HG02840 (cell line): ENCODE results near the gene GREB1L.
"Not testable (repeated sequence)": the region's sequence is repeated elsewhere in the genome, so short reads cannot be mapped to it uniquely, and the experiment has no call there.

ENCODE experiments used
- ATAC-seq: cut with Tn5 transposase; IDR thresholded peaks from one replicate; pipeline ENCODE4 v1.9.1; 2021; ENCODE audit warnings: mild to moderate bottlenecking, moderate library complexity, moderate number of reproducible peaks; ENCODE audit not compliant: unreplicated experiment, low FRiP score

Gene GREB1L

DNA sequence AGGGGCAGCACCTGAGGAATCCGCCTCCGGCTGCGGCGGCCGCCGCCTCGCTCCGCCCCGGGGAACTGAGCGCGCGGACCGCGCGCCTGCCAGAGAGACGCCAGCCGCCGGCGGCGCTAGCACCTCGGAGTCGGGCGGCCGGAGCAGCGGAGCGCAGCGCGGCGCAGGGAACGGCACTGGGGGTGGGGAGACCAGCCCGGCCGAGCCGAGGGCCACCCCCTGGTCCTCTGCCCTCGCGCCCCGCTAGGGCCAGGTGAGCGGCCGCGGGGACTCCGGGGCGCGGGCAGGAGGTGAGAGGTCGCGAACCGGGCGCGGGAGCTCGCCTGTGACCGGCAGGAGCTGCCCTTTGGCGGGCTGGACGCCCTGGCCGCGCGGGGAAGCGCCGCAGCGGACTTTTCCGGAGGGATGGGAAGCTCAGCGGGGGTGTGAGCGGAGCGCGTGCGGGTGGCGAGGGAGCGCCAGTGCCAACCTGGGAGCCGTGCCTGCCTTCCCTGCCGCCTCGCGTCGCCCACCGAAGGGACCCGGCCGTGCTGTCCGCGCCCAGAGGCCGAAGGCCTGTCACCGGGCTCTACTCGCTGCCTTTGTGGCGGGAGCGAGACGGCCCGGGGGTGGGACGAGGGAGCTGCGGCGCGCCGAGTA is at the start of gene GREB1L:
Gene GREB1L, plus strand, starts transcription at position 92 of the 639 bp plus-strand sequence. CDS start 141,287 bp downstream, outside the sequence.
- ATAC-seq, result no peak

DNA sequence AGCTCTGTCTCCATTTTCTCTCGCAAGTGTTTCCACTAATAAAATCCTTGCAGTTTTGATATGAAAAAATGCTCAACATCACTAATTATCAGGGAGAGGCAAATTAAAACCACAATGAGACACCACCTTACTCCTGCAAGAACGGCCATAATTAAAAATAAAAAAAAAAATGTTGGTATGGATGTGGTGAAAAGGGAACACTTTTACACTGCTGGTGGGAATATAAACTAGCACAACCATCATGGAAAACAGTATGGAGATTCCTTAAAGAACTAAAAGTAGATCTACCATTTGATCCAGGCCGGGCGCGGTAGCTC is 49.8 kb upstream of the GREB1L start:
- no peak for ATAC-seq

DNA sequence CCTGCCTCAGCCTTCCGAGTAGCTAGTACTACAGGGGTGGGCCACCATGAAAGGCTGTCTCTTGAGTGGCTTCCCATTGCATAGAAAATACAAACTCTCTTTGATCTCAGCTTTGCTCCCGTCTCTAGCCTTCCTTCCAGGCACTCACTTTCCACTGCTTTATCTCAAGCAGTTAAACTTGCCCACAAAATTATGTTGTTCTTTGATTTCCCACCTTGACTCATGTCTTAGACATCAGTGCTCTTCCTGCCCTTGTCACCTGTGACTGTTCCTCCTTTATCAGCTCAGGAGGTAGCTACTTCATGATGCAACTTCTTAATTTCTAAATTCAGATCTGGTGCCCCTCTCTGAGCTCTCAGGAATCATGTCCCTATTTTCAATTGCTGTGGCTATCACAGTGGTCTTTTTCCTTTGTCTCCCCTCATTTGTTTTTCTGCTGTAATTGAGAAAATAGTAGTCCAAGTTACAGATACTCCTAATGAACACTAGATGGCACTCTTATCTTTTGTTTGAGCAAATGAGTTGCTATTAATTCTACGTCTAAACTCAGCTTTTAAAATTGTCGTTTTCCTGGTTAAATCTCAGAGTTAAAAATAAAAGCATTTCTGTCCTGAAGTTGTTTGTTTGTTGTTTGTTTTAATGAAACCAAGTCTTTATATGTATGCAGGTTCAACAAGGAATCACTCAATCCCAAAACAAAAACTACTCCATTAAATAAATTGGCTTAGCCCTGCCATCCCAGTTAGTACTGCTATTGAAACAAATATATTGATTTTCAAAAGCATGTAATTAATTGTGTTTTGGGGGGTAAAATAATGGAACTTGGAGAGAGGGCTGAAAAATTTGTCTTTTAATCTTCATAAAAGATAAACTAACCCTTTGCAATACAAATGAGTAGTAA is 46.9 kb upstream of the GREB1L start:
- ATAC-seq, result no peak

DNA sequence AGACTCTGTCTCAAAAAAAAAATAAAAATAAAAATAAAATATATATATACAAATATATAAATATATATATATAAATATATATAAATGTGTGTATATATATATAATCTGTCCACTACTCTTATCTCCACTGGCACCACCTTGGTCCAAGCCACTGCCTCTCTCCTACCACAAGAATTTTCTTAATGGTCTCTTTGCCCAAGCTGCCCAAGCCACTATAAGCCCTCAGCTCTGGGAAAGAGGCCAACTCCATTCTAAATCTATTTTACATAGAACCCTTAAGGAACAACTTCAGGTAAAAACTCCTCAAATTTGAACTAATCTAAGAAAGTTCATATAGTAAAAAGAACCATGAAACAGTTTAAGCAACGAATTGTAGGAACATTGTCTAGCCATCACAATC is 45.6 kb upstream of the GREB1L start:
- ATAC-seq, result no peak

DNA sequence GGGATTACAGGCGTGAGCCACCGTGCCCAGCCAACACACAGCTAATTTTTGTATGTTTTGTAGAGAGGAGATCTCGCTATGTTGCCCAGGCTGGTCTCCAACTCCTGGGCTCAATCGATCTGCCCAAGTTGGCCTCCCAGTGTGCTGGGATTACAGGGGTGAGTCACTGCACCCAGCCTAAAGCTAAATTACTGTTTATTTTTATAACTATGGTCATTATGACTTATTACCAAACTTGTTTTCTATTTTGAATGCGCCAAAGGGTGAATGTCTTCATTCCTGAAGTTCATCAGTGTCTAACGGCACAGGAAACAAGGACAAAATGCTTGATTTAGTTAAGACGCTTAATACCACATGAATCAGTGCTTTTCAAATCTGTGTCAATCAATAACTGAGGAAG is 38.9 kb upstream of the GREB1L start:
- no peak for ATAC-seq

DNA sequence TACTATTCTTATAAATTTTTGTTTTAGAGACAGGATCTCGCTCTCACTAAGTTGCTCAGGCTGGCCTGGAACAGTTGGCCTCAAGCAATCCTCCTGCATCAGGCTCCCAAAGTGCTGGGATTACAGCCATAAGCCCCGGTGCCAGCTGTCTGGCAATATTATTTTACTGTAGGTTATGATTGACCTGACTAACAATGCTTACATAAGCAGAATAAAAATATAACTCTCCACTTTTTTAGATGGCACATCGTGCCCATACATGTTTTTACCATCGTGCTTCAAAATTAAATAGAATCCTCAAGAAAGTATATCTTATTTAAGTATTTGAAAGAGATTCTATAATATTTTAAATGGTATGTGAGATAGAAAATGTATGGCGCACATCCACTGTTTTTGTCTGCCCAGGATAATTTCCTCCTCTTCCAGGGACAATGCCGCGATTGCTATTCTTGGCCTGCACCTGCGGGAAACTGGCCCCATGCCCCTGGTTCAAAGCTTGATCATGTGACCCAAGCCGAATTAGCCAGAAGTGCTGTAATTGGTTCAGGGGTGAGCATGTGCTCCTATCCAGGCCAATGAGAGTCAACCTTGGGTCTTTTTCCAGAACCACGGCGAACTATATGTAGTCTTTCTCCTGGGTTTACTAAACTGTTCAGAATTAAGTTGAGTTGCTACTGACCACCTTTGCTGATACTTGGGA is 38.3 kb upstream of the GREB1L start:
- no peak for ATAC-seq

DNA sequence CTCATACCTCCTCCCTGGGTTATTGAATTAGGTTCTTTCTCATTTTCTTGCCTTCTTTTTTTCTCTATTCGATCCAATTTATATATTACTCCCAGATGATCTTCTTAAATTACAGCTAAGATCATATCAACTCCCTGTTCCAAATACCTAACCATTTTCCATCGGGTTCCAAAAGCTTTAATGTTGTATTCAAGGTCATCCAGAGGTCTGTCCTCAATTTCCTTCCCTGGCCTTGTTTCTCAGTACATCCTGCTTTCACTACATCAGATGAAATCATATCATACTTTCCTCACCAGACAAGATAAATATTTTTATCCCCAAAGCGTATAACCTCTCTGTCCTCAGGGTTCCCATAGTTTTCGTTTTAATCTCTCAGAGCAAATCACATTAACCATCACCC is 36.3 kb upstream of the GREB1L start:
- no peak for ATAC-seq

DNA sequence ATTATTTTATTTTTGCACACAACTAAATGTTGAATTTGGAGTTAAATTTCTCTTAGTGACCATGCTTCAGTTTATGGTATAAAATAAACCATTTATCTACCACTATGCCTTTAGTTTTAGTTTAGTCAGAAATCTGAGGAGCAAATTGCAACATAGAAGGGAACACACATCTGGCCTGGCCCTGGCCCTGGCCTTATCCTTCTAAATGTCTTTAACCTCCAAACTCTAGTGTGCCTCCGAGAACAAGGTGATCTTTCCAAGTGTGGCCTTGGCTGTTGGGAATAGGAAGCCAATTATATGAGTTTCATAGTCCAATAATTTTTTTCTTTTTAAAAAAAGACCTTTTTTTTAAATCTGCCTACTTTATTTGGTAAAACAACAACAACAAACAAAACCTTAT is 31.8 kb upstream of the GREB1L start:
- no peak for ATAC-seq

DNA sequence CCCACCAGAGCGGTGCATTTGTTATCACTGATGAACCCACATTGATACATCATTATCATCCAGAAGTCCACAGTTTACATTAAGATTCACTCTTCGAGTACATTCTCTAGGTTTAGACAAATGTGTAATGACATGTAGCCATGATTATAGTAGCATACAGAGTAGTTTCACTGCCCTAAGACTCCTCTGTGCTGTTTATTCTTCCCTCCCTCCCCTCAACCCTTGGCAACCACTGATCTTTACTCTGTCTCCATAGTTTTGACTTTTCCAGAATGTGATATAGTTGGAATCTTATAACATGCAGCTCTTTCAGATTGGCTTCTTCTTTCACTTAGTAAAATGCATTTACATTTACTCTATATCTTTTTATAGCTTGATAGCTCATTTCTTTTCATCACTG is 31.2 kb upstream of the GREB1L start:
- no peak for ATAC-seq

DNA sequence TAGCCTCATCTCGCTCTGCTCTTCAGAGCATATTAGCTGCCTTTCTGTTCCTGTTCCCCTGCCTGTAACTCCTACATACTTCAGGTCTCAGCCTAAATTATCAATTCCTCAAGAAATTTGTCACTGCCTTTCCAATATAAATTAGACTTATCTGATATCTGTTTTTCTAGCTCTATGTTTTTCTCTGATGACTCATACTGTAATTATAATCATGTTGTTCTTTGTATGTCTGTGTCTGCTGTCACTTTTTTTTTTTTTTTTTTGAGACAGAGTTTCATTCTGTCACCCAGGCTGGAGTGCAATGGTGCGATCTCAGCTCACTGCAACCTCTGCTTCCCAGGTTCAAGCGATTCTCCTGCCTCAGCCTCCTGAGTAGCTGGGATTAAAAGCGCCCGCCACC is 27.6 kb upstream of the GREB1L start:
- not testable (repeated sequence) for ATAC-seq

DNA sequence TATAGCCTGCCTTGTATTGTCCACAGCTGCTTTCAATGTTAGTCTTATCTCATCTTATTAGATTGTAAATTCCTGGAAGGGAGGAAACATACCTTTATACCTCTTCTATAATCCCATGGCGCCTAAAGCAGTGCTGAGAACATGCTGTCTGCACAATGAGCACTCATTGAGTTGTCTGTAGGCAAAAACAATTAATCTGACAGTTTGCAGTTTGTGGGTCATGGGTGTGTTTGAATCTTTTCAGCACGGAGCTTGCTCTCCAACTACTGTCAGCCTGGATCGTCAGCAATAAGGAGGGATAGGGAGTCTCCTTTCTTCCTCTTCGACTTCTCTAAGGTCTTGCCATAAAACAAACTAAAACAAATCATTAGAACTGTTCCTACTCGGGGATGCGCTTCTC is 26.5 kb upstream of the GREB1L start:
- no peak for ATAC-seq

DNA sequence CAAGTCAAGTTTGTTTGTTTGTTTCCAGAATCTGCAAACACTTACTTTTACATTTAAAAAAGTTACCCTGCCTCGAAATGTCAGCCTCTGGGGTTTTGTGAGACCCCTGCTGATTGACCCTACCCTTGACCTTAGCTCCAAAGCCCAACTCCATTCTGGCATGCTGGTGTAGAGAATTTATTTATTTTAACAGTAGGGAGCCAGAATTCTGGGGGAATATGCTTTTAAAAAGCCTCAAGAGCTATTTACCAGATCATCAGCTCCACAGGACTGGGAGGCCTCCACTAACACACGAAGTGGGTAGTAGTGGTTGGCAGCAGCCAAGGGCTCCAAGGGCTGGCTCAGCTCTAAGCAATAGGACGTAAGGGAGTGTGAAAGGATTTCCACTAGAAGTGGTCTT is 23.2 kb upstream of the GREB1L start:
- ATAC-seq, result no peak

DNA sequence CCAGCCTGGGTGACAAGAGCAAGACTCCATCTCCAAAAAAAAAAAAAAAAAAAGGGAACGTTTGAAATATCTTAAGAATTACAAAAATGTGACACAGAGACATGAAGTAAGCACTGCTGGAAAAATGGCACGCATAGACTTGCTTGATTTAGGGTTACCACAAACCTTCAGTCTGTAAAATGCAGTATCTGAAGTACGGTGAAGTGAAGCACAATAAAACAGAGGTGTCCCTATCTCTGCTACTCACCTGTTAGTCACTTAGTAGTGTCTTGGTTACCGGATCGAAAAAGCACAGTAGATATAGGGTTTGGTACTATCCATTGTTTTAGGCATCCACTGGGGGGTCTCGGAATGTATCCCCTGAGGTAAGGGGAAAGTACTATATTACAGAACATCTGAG is 11.6 kb upstream of the GREB1L start:
- ATAC-seq, result no peak

DNA sequence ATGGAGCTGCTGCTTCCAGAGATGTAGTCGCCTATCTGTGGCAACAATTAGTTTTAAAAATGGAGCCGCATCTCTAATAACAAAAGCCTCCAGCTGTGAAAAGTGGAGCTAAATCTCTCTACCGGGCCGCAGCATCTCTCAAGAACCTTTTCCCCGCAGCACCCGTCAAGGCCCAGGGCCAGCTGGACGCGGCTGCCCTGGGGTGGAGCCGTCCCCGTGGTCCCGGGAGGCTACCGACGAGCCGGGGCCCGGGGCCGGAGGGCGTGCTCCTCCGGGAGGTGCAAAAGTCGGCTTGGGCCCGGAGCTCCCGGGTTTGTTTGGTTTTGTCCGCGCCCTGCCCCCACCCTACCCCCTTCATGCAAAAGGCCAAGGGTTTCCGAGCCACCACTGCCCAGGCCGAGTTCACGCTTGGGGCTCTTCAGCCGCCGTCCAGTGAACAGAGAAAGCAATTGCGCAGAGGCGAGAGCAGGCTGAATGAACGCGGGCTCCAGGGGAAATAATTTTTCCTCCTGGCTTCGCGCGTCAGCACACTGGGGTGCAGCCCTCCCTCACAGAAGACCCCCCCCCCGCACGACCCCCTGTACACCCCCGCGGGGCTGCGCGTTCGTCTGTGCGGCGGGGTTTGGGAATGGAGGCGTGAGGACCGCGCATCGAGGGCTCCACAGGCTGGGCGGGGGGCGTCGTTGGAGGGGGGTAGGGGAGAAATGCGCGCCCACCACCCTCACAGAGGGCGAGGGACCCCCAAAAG is 557 bp upstream of the GREB1L start:
- ATAC-seq, result no peak

DNA sequence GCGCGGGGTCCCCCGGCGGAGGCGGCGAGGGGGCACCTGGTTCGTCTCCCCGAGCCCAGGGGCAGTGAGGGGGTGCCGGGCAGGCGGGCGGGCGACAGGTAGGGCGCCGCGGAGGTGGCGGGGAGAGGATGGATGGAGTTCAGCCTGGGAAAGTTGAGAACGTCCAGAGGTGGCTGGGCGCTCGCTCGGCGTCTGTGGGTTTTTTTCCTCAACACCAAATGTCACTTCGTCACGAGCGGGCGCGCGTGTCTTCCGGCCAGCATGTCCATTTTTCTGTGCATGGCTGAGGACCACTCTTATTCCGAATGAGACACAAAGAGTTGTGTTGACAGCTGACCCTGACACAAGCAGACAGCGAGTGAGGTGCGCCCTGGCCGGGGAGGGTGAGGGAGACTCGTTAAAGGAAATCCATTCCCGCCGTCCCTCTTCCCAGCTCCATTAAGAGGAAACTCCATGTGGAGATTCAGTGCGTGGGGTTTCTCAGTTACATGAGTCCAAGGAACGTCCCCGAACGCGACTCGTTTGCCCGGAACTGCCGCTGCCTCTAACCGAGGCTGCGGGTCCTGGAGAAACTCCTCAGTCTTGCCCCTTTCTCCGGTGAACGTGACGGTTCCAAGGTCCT is 859 bp downstream of the GREB1L start:
- no peak for ATAC-seq

DNA sequence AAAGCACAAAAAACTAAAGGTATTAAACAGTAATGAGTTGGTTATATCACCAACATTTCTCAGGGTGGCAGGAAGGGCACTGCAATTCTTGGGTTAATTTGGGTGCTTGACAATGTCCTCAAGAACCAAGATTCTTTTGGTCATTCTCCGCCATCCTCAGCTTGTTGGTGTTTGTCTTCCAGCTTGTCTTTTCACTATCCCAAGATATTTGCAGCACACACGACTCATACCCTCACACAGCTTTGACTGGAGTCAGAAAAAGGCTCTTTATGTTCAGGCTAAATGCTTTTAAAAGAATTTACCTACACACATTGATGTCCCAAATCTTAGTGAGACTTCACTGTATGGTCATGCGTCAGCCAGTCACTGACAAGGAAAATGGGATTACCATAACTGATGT is 12.5 kb downstream of the GREB1L start:
- ATAC-seq, result no peak

DNA sequence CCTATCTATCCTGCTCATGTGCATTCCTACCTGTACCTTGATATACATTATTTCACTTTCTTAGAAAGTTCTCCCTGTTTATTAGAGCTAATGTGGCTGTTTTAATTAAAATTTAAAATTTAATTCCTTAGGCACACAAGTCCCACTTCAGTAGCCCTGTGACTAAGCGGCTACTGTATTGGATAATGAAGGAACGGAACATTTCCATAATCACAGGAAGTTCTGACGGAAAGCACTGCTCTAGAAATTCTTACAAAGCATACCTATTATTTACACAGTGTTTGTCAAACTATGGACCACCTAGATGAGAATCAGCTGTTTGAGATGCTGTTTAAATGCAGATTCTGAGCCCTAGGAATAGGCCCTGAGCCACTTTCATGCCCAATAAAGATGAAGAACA is 13.2 kb downstream of the GREB1L start:
- ATAC-seq, result no peak

DNA sequence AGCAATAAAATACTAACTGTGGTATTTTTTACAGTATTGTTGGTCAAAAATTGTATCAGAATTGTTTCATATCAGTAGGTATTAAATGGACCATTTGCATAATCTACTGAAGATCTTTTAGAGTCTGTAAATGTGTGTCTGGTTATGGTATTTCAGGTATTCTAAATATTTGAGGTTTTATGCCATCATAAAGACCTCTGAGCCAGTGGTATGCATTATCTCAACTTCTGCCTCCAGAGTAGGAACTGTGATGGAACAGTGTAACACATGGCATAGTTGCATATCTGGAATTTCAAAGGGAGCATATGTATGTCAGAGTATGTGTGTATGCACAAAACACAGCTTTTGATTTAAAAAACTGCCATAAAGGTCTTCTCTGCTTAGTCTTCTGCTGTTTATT is 15.4 kb downstream of the GREB1L start:
- ATAC-seq, result no peak

DNA sequence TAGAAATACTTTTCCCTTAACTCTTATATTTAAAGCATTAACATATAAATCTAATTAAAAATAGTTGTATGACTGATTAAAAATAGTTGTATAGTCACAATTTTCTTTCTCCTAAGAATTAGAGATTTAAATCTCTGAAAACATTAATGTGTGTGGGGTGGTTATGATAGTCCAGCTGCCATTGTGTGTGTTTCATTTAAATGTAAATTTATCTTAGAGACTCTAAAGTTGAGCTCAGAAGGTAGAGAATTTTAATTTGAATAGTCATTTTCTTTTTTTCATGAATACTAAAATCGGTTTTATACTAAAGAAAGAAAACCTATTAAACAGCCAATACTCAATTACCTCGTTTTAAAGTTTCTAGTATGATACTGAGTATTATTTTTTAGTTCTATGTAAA is 18.6 kb downstream of the GREB1L start:
- no peak for ATAC-seq

DNA sequence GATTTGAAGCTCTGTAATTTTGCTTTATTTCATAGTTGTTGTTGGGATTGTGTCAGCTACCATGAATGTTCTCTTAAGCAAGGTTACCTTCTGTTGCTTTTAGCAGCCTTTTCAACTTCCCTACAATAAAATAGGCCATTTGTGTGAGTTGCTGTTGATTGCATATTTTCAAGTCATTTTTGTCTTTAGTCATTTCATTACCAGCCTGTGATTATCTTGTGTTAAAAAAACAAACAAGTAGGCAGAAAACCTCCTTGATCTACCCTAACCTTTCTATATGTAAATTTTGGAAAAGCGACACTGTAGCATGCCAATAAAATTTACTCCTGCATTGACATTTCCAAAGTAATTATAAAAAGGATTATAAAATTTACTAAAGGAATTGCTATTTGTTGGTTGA is 19.3 kb downstream of the GREB1L start:
- ATAC-seq, result no peak
